Parathyroid adenoma (tissue), 2 donors: ENCODE measurements around the gene CIAO3.

Experiments
- H2AFZ ChIP-seq: fragments of 300-600 bp; sonication (generic); one replicate; pipeline ENCODE4 v1.7.0; 2017; ENCODE audit warnings: antibody characterized with exemption, mild to moderate bottlenecking
- H3K27ac ChIP-seq: fragments of 300-600 bp; sonication (generic); one replicate; pipeline ENCODE4 v1.7.0; 2017
- H3K27me3 ChIP-seq: fragments of 300-600 bp; sonication (generic); one replicate; pipeline ENCODE4 v1.7.0; 2017; ENCODE audit warnings: low read length; ENCODE audit not compliant: control insufficient read depth, insufficient read depth
- H3K36me3 ChIP-seq: fragments of 300-600 bp; sonication (generic); one replicate; pipeline ENCODE4 v1.7.0; 2017; ENCODE audit warnings: low read length; ENCODE audit not compliant: control insufficient read depth, insufficient read depth
- H3K4me1 ChIP-seq: fragments of 300-600 bp; sonication (generic); one replicate; pipeline ENCODE4 v1.7.0; 2017; ENCODE audit warnings: control low read depth
- H3K4me2 ChIP-seq: fragments of 300-600 bp; sonication (generic); one replicate; pipeline ENCODE4 v1.7.0; 2017; ENCODE audit warnings: low read length
- H3K4me3 ChIP-seq: fragments of 300-600 bp; sonication (generic); one replicate; pipeline ENCODE4 v1.7.0; 2017; ENCODE audit warnings: low read depth, low read length
- H3K79me2 ChIP-seq: fragments of 300-600 bp; sonication (generic); one replicate; pipeline ENCODE4 v1.7.0; 2017; ENCODE audit warnings: control low read depth
- H3K9ac ChIP-seq: fragments of 300-600 bp; sonication (generic); one replicate; pipeline ENCODE4 v1.7.0; 2017; ENCODE audit warnings: mild to moderate bottlenecking
- H3K9me3 ChIP-seq: fragments of 300-600 bp; sonication (generic); one replicate; pipeline ENCODE4 v1.7.0; 2017; ENCODE audit warnings: low read length; ENCODE audit not compliant: control insufficient read depth
- CTCF ChIP-seq: fragments of 300-600 bp; sonication (generic); IDR thresholded peaks from one replicate; pipeline ENCODE4 v1.7.0; 2017; ENCODE audit warnings: antibody characterized with exemption, mild to moderate bottlenecking
- donor health status: primary hyperparathyroidism.

Gene CIAO3

GRCh38 chr16:740764-741505, at the start of gene CIAO3:
Gene CIAO3, minus strand, starts transcription at chr16:740997. Its CDS starts 12 bp downstream, at chr16:740985.
- H3K4me1 ChIP-seq = peaks cover 2% of the 10 kb centered on the region
- no peaks in the 10 kb centered on the region for H3K9me3 ChIP-seq
- H3K27me3 ChIP-seq = no peaks in the 10 kb centered on the region
- TF ChIP-seq CTCF = peak; percentile 98
- H3K79me2 ChIP-seq = peaks cover 4% of the 10 kb centered on the region
- H3K9ac ChIP-seq = peak within 1 kb of the TSS; percentile 70
- peak within 1 kb of the TSS; percentile 98 for H3K4me2 ChIP-seq
- H3K27ac ChIP-seq = peak within 1 kb of the TSS; percentile 36
- no peaks in the 10 kb centered on the region for H3K36me3 ChIP-seq
- H3K4me3 ChIP-seq = peak within 1 kb of the TSS; percentile 81
- H2AFZ ChIP-seq = peak within 1 kb of the TSS; percentile 73

GRCh38 chr16:790086-790485, 49.3 kb upstream of the CIAO3 start:
- Histone ChIP-seq H3K9ac (no peak overlapping the region), H3K4me3 (no peak overlapping the region), H3K27me3 (no peaks in the 10 kb centered on the region), H2AFZ (no peak overlapping the region), H3K4me1 (peaks cover 7% of the 10 kb centered on the region), H3K79me2 (no peaks in the 10 kb centered on the region), H3K9me3 (no peaks in the 10 kb centered on the region), H3K36me3 (no peaks in the 10 kb centered on the region), H3K27ac (no peak overlapping the region), H3K4me2 (no peak overlapping the region)
- no peak for TF ChIP-seq CTCF

GRCh38 chr16:789191-789850, 48.5 kb upstream of the CIAO3 start:
- Histone ChIP-seq H3K36me3 (no peaks in the 10 kb centered on the region), H3K27ac (no peak overlapping the region), H3K9ac (no peak overlapping the region), H3K27me3 (no peaks in the 10 kb centered on the region), H3K9me3 (no peaks in the 10 kb centered on the region), H3K79me2 (no peaks in the 10 kb centered on the region), H3K4me3 (no peak overlapping the region), H3K4me1 (peaks cover 7% of the 10 kb centered on the region), H2AFZ (no peak overlapping the region), H3K4me2 (peak overlapping the region; percentile 75)
- no peak for TF ChIP-seq CTCF

- Histone ChIP-seq H3K9me3 (no peaks in the 10 kb centered on the region), H3K4me2 (peak within 1 kb of the TSS; percentile 98), H3K79me2 (no peaks in the 10 kb centered on the region), H3K27ac (no peak within 1 kb of the TSS), H3K9ac (peak within 1 kb of the TSS; percentile 53), H3K36me3 (no peaks in the 10 kb centered on the region), H2AFZ (peak within 1 kb of the TSS; percentile 93), H3K27me3 (no peaks in the 10 kb centered on the region), H3K4me3 (peak within 1 kb of the TSS; percentile 64), H3K4me1 (peaks cover 7% of the 10 kb centered on the region)
- TF ChIP-seq CTCF = no peak
These were observed 47.8 kb upstream of the CIAO3 start, which contains the start of gene CHTF18 for GRCh38 chr16:788399-789126. Gene CHTF18, plus strand, starts transcription at chr16:788620. Its CDS starts 65 bp downstream, at chr16:788685.
